K562 (cell line): ENCODE measurements around the gene THAP6. TPM values are rescaled to one million over a fixed set of nuclear protein-coding genes. Genes with fewer than 3 reads are reported as not detected.

Source experiments
- ATAC-seq: fragments of 200-7000 bp; cut with Tn5 transposase; 3 replicates; pipeline ENCODE4 v1.9.1; 2020; ENCODE audit warnings: moderate library complexity
- BruUV-seq: library from RNA; stranded (reverse); fragments of 400-500 nt; replicated peaks from 2 replicates; lab custom pipeline; 2021; lab: Mats Ljungman, UMichigan
- CTCF ChIA-PET: fragments of 300-600 bp; formaldehyde crosslinking; extraction: SDS; loops from one replicate; lab custom pipeline; 2021; ENCODE audit warnings: low intra/inter-chr PET ratio; lab: Yijun Ruan, JAX
- POLR2A ChIA-PET: fragments of 300-600, 350-650 bp; sonication (Branson Sonifier 250); formaldehyde crosslinking; extraction: SDS; loops from one replicate; lab custom pipeline; 2021; ENCODE audit warnings: antibody characterized with exemption, inconsistent platforms; lab: Yijun Ruan, JAX
- DNase-seq, 4 experiments: peaks; one replicate each; pipeline versions ENCODE4 v3.0.0 to v3.0.0-alpha.2; 2011 to 2018; ENCODE audit warnings: low spot score in 3 of 4, mixed read lengths in 3 of 4; ENCODE audit errors: extremely low read depth in 1 of 4
- FAIRE-seq: peaks from 2 replicates; lab custom pipeline; 2011; peaks lifted over from hg19 to GRCh38; lab: Jason Lieb, UNC
- H2AFZ ChIP-seq: 2 replicates; pipeline ENCODE4 v1.6.0; 2011; ENCODE audit warnings: low read depth, low read length, control low read depth, inconsistent platforms
- H3K27ac ChIP-seq: fragments of 200-600 bp; 3 replicates; pipeline ENCODE4 v1.8.0; 2011; ENCODE audit warnings: low read depth, mild to moderate bottlenecking, control low read depth, inconsistent platforms, low read length, moderate library complexity, mixed read lengths; ENCODE audit errors: extremely low read depth
- H3K27me3 ChIP-seq, 2 experiments: fragments of 300-600 bp in 1 of 2; 2 replicates in 1 of 2; 3 replicates in 1 of 2; pipeline versions ENCODE4 v1.6.0 to v1.8.0; 2011; ENCODE audit warnings: inconsistent platforms in 2 of 2, low read length in 2 of 2, mild to moderate bottlenecking in 1 of 2, mixed read lengths in 1 of 2, moderate library complexity in 1 of 2; ENCODE audit not compliant: control insufficient read depth in 2 of 2, insufficient read depth in 2 of 2
- H3K36me3 ChIP-seq: fragments of 300-600 bp; 3 replicates; pipeline ENCODE4 v1.8.0; 2011; ENCODE audit warnings: mild to moderate bottlenecking, low read length, inconsistent platforms; ENCODE audit not compliant: control insufficient read depth, insufficient read depth
- H3K4me1 ChIP-seq, 2 experiments: fragments of 200-600 bp in 1 of 2; replicated peaks in 1 of 2; 2 replicates in 1 of 2; 3 replicates in 1 of 2; pipeline versions ENCODE4 v1.5.1 to v1.8.0; 2011; ENCODE audit warnings: inconsistent platforms in 2 of 2, low read length in 2 of 2, mild to moderate bottlenecking in 1 of 2, mixed read lengths in 1 of 2, moderate library complexity in 1 of 2; ENCODE audit not compliant: control insufficient read depth in 2 of 2, insufficient read depth in 2 of 2
- H3K4me2 ChIP-seq: 2 replicates; pipeline ENCODE4 v1.6.1; 2011; ENCODE audit warnings: low read length, control low read depth, inconsistent platforms, mixed read lengths; ENCODE audit not compliant: insufficient read depth
- H3K4me3 ChIP-seq: fragments of 200-600 bp; sonication (generic), shearing (Covaris generic); 2 replicates; pipeline ENCODE4 v1.5.1; 2016; ENCODE audit warnings: control low read depth, inconsistent platforms
- H3K79me2 ChIP-seq: fragments of 200-600 bp; 3 replicates; pipeline ENCODE4 v1.8.0; 2011; ENCODE audit warnings: low read length, inconsistent platforms; ENCODE audit not compliant: control insufficient read depth, insufficient read depth
- H3K9ac ChIP-seq, 2 experiments: 2 replicates each; pipeline versions ENCODE4 v1.6.0 to v1.6.1; 2011; ENCODE audit warnings: low read depth in 2 of 2, low read length in 2 of 2, control low read depth in 1 of 2, inconsistent platforms in 1 of 2, mild to moderate bottlenecking in 1 of 2, mixed read lengths in 1 of 2; ENCODE audit not compliant: insufficient read depth in 1 of 2
- H3K9me1 ChIP-seq: one replicate; pipeline ENCODE4 v1.6.0; 2011; ENCODE audit warnings: inconsistent platforms, mild to moderate bottlenecking, low read length, moderate library complexity; ENCODE audit not compliant: control insufficient read depth, insufficient read depth
- H3K9me3 ChIP-seq: replicated peaks from 2 replicates; pipeline ENCODE4 v1.5.1; 2011; ENCODE audit warnings: low read depth, low read length, inconsistent platforms; ENCODE audit not compliant: control insufficient read depth, insufficient read depth
- H4K20me1 ChIP-seq: replicated peaks from 2 replicates; pipeline ENCODE4 v1.6.1; 2011; ENCODE audit warnings: low read length, inconsistent platforms, mixed read lengths; ENCODE audit not compliant: control insufficient read depth, insufficient read depth
- CCAR2 ChIP-seq: fragments of 200-400 bp; formaldehyde crosslinking; IDR thresholded peaks from 2 replicates; pipeline ENCODE4 v1.6.1; 2017; ENCODE audit warnings: mild to moderate bottlenecking, low read depth, low read length
- DACH1 ChIP-seq: fragments of 450-650 bp; IDR thresholded peaks from 2 replicates; pipeline ENCODE4 v1.6.1; 2018; ENCODE audit not compliant: partially characterized antibody
- IRF2 ChIP-seq: sonication (generic); formaldehyde crosslinking; IDR thresholded peaks from 2 replicates; pipeline ENCODE4 v1.8.1; 2022; ENCODE audit warnings: mild to moderate bottlenecking, missing genetic modification reagents
- KAT8 ChIP-seq: fragments of 450-650 bp; IDR thresholded peaks from 2 replicates; pipeline ENCODE4 v1.6.1; 2016; ENCODE audit warnings: low read depth, mild to moderate bottlenecking
- WGBS: fragments of 100-300 bp; shearing (Covaris generic); methylation state at CpG from one replicate; pipeline ENCODE4 v1.1.6; 2016; ENCODE audit warnings: low coverage, mixed read lengths; ENCODE audit not compliant: insufficient coverage; ENCODE audit errors: missing lambda C conversion rate; 5-methylcytosine and 5-hydroxymethylcytosine counted together
- in situ Hi-C: fragments of 300-500 bp; cut with MboI; formaldehyde crosslinking; loops from 4 replicates; pipeline ENCODE4 v1.15.0; 2018; ENCODE audit warnings: inconsistent platforms, mixed read lengths
- intact Hi-C: fragments of 100-400 bp; cut with micrococcal nuclease; formaldehyde crosslinking; loops from 2 replicates; pipeline ENCODE4 v1.14.2; 2022
- polyA plus RNA-seq, 8 experiments: library from polyadenylated mRNA; depleted of rRNA in 4 of 8; stranded (reverse) in 5 of 8; unstranded in 3 of 8; fragments of >200 nt; fragmentation: Nextera tagmentation in 2 of 8; fragmentation: Illumina TruSeq in 1 of 8; extraction: Ambion mirVana in 2 of 8; extraction: Trizol in 1 of 8; gene quantifications; 2 replicates each; pipeline versions ENCODE4 v1.2.1 to v1.2.3, GENCODE V29; 2011 to 2014; ENCODE audit warnings: inconsistent platforms in 1 of 8, missing spikeins in 1 of 8
- total RNA-seq, 7 experiments: library from RNA; depleted of rRNA in 6 of 7; stranded (reverse); fragments of >200 nt in 6 of 7; fragmentation: Illumina TruSeq in 2 of 7; extraction: Trizol in 2 of 7; gene quantifications; 2 replicates each; pipeline versions ENCODE4 v1.2.1 to v1.2.3, GENCODE V29; 2011 to 2021; ENCODE audit warnings: low replicate concordance in 1 of 7
- TF ChIP-seq, protein P1 (sequence below), 2 experiments: fragments of 450-650 bp in 1 of 2; IDR thresholded peaks; 2 replicates each; pipeline ENCODE4 v1.6.1; 2011 to 2017; ENCODE audit warnings: low read depth in 2 of 2, antibody characterized with exemption in 1 of 2, borderline replicate concordance in 1 of 2, low read length in 1 of 2, mild to moderate bottlenecking in 1 of 2, mixed read lengths in 1 of 2; ENCODE audit not compliant: control insufficient read depth in 1 of 2

The THAP6 gene
- total and polyA plus RNA-seq, 9 of the 15 experiments (the other 6 are each of a cell fraction or from before 2014, with no cell fraction given) = 8.9 to 30.4 (median 17.3) TPM

GRCh38 chr4:75505630-75506029, 8.6 kb upstream of the THAP6 start:
- H3K79me2 ChIP-seq = peaks cover 41% of the 10 kb centered on the region

More at GRCh38 chr4:75505630-75506029, 8.6 kb upstream of the THAP6 start:
- ATAC-seq = no peak
- ChIA-PET POLR2A (interaction anchor here (0.6 to 1.7 kb wide), 3 partner anchors 10 to 226 kb away, joined by 3 to 7 read pairs (median 3); no protein-coding TSS in a partner anchor), CTCF (no interaction called here)
- peaks cover 6% of the 10 kb centered on the region; the same call in 1 of the 2 replicates for H3K9me3 ChIP-seq
- no peaks in the 10 kb centered on the region for H4K20me1 ChIP-seq
- 91% methylated on average over 2 of the region's 2 CpGs for WGBS
- H3K4me1 ChIP-seq = peaks cover 0 to 2% of the 10 kb centered on the region in 2 experiments; a peak in 2 of 5 replicates
- no peak overlapping the region for H2AFZ ChIP-seq
- intact Hi-C loops = no loop called here
- in situ Hi-C loops = no loop called here
- no peak for FAIRE-seq
- H3K9me1 ChIP-seq = no peaks in the 10 kb centered on the region
- no peak for DNase-seq
- no peak overlapping the region for H3K9ac ChIP-seq
- no peaks in the 10 kb centered on the region for H3K27me3 ChIP-seq
- TF ChIP-seq IRF2 (CRISPR knock-in tag) (no peak), KAT8 (no peak), DACH1 (no peak), CCAR2 (no peak)
- TF ChIP-seq, protein P1, sequence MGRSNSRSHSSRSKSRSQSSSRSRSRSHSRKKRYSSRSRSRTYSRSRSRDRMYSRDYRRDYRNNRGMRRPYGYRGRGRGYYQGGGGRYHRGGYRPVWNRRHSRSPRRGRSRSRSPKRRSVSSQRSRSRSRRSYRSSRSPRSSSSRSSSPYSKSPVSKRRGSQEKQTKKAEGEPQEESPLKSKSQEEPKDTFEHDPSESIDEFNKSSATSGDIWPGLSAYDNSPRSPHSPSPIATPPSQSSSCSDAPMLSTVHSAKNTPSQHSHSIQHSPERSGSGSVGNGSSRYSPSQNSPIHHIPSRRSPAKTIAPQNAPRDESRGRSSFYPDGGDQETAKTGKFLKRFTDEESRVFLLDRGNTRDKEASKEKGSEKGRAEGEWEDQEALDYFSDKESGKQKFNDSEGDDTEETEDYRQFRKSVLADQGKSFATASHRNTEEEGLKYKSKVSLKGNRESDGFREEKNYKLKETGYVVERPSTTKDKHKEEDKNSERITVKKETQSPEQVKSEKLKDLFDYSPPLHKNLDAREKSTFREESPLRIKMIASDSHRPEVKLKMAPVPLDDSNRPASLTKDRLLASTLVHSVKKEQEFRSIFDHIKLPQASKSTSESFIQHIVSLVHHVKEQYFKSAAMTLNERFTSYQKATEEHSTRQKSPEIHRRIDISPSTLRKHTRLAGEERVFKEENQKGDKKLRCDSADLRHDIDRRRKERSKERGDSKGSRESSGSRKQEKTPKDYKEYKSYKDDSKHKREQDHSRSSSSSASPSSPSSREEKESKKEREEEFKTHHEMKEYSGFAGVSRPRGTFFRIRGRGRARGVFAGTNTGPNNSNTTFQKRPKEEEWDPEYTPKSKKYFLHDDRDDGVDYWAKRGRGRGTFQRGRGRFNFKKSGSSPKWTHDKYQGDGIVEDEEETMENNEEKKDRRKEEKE (IDR thresholded peaks at IDR 0.05; ENCODE audit: borderline replicate concordance in 1 of 2, control insufficient read depth in 1 of 2, low read depth in 2 of 2, low read length in 1 of 2) = no peak
- no peak overlapping the region for H3K4me2 ChIP-seq
- H3K36me3 ChIP-seq = peaks cover 72% of the 10 kb centered on the region
- H3K27ac ChIP-seq = no peak overlapping the region
- H3K4me3 ChIP-seq = no peak overlapping the region
- BruUV-seq = no TSS peak
